AG10803 (cell line): Measurements from ENCODE around the gene EFL1.
A peak's percentile ranks its signal among the peaks of the same experiment; 100 is the strongest.

ENCODE experiments used
- DNase-seq: peaks from one replicate; pipeline ENCODE4 v3.0.0; 2010; ENCODE audit warnings: low read depth
- H3K4me3 ChIP-seq: 2 replicates; pipeline ENCODE4 v1.5.1; 2011; ENCODE audit warnings: mild to moderate bottlenecking, low read length, control low read depth
- CTCF ChIP-seq: conservative IDR thresholded peaks from 2 replicates; pipeline ENCODE4 v1.5.1; 2011; ENCODE audit warnings: mild to moderate bottlenecking, low read length, control low read depth, inconsistent platforms

Gene EFL1

GRCh38 chr15:82177291-82178010, 85.1 kb downstream of the EFL1 start:
- peak overlapping the region; percentile 7; the same call in 1 of the 2 replicates for H3K4me3 ChIP-seq
- peak; percentile 92 for DNase-seq
- no peak for TF ChIP-seq CTCF

GRCh38 chr15:82176542-82176941, 86.0 kb downstream of the EFL1 start:
- 0 out of 2 replicates have a peak, but pooled peaks have one; percentile 4 for TF ChIP-seq CTCF
- no peak for DNase-seq

GRCh38 chr15:82174471-82175235, 87.9 kb downstream of the EFL1 start:
- DNase-seq = peak; percentile 20
- H3K4me3 ChIP-seq = no peak overlapping the region
- TF ChIP-seq CTCF = no peak

More at GRCh38 chr15:82176542-82176941, 86.0 kb downstream of the EFL1 start:
- no peak overlapping the region for H3K4me3 ChIP-seq

GRCh38 chr15:82173108-82173507, 89.4 kb downstream of the EFL1 start:
- DNase-seq = no peak
- TF ChIP-seq CTCF = no peak

GRCh38 chr15:82172506-82172905, 90.0 kb downstream of the EFL1 start:
- no peak for TF ChIP-seq CTCF
- DNase-seq = no peak
- no peak overlapping the region for H3K4me3 ChIP-seq

More at GRCh38 chr15:82173108-82173507, 89.4 kb downstream of the EFL1 start:
- no peak overlapping the region for H3K4me3 ChIP-seq

- DNase-seq = no peak
- TF ChIP-seq CTCF = no peak
- H3K4me3 ChIP-seq = no peak overlapping the region
These were observed 93.8 kb downstream of the EFL1 start for GRCh38 chr15:82168757-82169156.
